Measurements from ENCODE around the gene ACTA2. TPM values are rescaled to one million over a fixed set of nuclear protein-coding genes. Genes with fewer than 3 reads are reported as not detected.

The ACTA2 gene
- polyA plus RNA-seq, 3 donors = 37.2 to 242 (median 231) TPM

DNA sequence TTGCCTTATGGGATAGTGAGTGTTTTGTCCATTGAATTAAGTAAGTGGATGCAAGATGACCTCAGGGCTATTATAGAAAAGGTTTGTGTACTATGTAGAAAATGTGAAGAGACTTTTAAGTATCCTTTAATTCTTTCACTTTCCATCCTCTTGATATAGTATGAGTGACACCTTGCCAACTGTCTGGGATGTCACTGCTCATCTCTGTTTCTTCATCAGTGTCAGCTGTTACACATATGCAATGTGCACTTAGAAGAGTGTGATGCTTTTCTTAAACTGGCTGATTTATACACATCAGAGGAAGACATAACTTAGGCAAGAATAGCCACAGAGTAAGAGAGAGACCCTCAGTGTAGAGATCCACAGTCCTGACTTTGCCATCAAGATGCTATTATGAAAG is 8.7 kb upstream of the ACTA2 start:
- H3K27ac ChIP-seq (ENCODE audit: low read depth, low read length) = no peak overlapping the region

DNA sequence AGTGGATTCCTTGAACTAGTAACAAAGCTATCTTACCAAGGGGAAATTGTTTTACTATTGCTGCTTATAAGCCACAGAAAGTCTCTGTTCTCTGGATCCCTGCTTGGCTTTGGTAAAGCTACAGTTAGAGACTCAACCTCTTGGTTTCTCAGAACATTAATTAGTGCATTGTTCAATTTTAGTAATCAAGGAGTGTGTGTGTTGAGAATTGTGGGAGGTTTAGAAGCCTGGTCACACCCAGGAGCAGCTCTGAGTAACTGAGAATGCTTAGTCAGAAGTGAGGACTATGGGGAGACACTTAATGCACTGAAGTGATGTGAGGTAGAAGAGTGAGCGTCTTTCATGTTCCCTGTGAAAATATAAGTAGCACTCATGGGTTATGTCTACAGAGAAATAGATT is 8.2 kb upstream of the ACTA2 start:
- no peak overlapping the region for H3K27ac ChIP-seq (ENCODE audit: low read depth, low read length)
- WGBS, 3 donors = 88 to 96% (median 96%) methylated on average over 1 of the region's 1 CpG

DNA sequence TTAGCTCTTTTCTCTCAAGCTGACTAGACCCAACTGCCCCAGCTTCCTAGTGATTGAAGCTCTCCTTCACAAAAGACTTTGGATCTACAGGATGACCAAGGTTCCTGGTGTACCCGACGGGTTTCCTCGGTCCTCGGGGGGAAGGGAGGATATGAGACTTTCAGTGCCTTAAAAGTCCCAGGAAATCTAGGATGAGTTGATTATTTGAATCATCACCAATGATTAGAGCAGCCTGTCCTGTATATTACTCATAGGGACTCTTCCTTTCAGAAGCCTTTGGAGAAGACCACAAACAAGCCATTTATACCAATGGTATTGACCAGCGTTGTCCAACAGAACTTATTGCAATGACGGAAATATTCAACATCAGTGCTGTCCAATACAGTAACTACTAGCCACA is 6.1 kb upstream of the ACTA2 start:
- 96 to 98% (median 97%) methylated on average over 6 of the region's 6 CpGs for WGBS, 3 donors

DNA sequence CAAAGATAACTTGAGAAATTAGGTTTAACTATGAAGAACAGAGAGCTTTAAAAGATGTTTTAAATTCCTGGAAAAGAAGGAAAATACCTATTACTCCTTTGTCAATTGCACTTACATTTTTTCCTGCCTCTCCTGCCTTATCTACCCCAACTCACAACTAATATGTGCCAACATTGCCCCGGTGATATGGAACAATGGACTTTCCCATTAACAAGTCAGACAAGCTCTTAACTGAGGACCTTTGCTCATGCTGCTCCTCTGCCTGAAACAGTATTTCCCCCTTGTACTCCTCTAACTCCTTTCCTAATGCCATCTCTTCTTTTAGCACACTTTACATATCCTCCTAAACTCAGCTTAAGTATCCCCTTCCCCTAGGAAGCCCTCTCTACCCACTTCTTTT is 4.8 kb upstream of the ACTA2 start:
- WGBS, 3 donors = 12 to 94% (median 88%) methylated on average over 1 of the region's 1 CpG
- no peak overlapping the region for H3K27ac ChIP-seq (ENCODE audit: low read depth, low read length)

More for the DNA sequence above, 6.1 kb upstream of the ACTA2 start:
- no peak overlapping the region for H3K27ac ChIP-seq (ENCODE audit: low read depth, low read length)

DNA sequence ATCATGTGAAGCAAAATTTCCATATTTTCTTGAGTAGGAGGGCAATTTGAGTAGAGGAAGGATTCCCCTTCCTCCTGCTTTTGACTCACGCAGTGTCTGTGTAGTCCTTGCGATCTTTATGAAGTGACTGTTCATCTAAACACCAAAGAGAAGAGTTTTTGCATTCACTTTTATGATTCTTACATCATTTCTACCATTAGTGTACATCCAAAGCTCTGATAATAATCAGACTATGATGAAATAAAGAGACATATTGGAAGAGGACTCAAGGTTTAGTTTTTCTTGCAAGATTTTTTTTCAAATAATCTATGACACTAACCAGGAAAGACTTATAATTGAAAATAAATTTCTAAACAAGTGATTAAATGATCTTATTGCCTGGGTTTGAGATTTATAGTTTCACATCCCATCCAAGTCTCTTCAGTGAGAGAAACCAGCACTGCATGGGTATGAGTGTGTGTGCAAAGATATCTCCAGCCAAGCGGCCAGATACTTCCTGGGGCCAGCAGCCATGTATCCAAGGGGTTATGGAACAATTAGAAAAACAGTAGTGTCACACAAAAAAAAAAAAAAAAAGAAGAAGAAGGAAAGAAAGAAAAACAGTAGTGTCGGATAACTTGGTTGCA is 2.0 kb upstream of the ACTA2 start:
- H3K27ac ChIP-seq (ENCODE audit: low read depth, low read length) = no peak overlapping the region
- 93 to 94% (median 94%) methylated on average over 4 of the region's 4 CpGs for WGBS, 3 donors

DNA sequence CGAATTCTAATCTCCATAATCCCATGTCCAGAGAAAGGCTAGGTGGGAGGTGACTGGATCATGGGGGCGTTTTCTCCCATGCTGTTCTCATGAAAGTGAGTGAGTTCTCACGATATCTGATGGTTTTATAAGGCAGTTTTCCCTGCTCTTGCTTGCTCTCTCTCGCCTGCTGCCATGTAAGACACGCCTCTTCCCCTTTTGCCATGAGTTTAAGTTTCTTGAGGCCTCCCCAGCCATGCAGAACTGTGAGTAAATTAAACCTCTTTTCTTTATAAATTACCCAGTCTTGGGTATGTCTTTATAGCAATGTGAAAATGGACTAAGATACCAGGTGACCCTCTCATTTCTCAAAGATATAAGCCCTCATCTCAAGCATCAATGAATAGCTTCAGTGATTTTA is 1.1 kb upstream of the ACTA2 start:
- no peak overlapping the region for H3K27ac ChIP-seq (ENCODE audit: low read depth, low read length)
- 86 to 89% (median 88%) methylated on average over 5 of the region's 5 CpGs for WGBS, 3 donors

DNA sequence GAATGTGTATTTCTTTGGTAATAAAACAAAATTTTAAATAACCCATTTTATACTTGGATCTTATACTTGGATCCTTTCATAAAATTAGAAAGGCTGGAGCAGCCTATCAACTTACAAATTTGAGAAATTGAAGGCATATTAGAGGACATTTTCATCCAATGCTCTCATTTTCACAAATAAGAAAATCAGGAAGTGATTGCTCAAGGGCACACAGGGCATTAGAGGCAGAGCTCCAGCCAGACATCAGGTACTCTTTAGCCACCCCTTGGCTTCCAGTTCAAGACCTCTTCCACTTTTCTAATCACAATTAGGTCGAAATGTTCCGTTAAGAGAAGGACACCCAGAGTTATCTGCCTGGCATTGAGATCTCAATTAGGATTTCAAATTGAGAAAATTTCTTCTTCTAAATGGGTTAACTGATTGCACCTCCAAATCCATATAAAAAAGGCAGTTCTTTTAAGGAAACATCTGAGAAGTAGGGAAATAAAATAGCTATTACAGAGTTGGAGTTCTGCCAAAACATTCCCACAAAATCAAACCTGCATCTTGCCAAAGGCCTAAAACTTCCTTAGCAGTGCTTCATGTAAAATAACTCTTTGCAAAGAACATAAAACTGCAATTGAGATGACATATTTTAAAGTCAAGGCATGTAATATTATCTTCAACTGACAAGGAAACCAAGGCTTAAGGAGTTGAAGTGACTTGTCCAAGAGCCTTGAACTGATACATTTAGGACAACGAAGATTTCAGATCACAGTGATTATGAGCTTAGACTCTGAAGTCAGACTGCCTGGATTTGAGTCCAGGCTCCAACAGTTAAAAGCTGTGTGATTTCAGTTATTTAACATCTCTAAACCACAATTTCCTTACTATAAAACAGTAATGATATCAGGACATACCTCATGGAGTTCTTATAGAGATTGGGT is 2.4 kb downstream of the ACTA2 start:
- 51 to 67% (median 54%) methylated on average over 3 of the region's 3 CpGs for WGBS, 3 donors
- no peak overlapping the region for H3K27ac ChIP-seq (ENCODE audit: low read depth, low read length)

DNA sequence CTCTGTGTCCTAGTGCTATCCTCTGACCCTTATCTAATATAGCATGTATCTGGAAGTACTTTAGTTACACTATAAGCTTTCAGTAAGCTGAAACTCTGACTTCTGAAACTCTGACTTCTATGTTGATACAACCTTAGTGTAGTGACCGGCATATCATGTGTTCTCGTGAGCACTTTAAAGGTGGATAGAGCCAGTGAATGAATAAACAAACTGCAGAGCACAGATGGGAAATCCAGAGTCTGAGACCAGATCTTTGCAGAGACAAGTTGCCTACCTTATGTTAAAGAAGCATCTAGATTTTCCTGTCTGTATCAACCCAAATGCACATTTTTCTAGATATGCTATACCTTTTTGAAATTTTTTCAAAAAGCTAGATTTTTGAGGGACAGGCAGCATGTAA is 3.5 kb downstream of the ACTA2 start:
- H3K27ac ChIP-seq (ENCODE audit: low read depth, low read length) = no peak overlapping the region
- WGBS, 3 donors = 81 to 88% (median 87%) methylated on average over 2 of the region's 2 CpGs

DNA sequence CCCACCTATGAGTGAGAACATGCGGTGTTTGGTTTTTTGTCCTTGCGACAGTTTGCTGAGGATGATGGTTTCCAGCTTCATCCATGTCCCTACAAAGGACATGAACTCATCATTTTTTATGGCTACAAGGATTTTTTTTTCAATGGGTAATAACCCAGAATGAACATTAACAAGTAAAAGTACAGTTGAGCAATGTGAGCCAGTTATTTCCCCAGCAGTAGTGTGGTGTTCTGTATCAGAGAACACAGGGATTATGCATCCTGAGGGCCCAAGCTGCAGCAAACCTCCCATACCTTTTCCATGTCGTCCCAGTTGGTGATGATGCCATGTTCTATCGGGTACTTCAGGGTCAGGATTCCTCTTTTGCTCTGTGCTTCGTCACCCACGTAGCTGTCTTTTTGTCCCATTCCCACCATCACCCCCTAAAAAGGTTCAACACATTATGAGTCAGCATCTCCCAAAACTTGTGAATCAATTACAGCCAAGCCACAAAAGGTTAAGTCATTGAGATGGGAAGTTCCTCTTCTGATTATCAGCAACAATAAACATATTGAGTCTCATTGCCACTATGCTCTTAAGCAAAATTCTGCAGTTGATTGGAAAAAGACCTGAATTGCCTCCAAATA is 5.5 kb downstream of the ACTA2 start:
- WGBS, 3 donors = 90 to 91% (median 91%) methylated on average over 5 to 6 of the region's 6 CpGs
- H3K27ac ChIP-seq (ENCODE audit: low read depth, low read length) = no peak overlapping the region

DNA sequence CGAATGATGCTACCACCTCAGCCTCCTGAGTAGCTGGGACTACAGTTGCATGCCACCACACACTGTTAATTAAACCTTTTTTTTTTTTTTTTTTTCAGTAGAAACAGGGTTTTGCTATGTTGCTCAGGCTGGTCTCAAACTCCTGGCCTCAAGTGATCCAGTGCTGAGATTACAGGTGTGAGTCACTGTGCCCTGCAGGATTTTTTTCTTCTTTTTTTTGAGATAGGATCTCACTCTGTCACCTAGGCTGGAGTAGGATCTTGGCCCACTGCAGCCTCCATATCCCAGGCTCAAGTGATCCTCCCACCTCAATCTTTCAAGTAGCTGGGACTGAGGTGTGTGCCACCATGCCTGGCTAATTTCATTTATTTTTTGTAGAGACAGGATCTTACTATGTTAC is 6.4 kb downstream of the ACTA2 start:
- WGBS, 3 donors = 93 to 100% (median 100%) methylated on average over 1 of the region's 1 CpG

DNA sequence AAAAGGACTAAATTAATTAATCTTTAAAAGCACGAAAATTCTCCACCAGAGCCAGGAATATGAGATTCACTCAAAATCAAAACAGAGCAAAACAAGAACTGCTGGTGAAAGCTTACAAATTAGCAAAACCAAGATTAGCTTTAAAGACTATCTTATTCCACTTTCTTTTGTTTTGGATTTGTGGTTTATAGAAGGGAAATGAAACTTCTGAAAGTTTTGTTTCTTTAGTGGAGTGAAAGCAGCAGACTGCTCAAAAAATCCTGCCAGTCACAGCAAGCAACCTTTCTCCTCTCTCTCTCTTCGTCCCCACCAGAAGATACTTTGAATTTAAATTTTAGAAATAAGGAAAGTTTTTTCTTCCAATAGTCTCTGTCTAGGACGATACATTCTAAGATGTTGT is 7.8 kb downstream of the ACTA2 start:
- 69 to 81% (median 71%) methylated on average over 3 of the region's 3 CpGs for WGBS, 3 donors
- H3K27ac ChIP-seq (ENCODE audit: low read depth, low read length) = no peak overlapping the region

More for the DNA sequence above, 6.4 kb downstream of the ACTA2 start:
- no peak overlapping the region for H3K27ac ChIP-seq (ENCODE audit: low read depth, low read length)

DNA sequence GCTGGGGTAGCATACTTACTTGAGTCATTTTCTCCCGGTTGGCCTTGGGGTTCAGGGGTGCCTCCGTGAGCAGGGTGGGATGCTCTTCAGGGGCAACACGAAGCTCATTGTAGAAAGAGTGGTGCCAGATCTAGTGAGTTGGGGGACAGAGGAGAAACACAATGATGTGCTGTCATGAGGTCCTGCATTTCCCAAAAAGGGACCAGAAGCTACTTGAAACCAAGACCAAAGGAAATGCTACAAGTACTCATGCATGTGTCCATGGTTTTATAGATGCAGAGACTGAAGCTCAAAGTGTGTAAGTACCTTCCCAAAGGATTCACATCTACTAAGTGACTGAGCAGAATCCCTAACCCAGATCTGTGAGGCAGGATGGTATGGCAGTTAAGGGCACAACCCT is 8.8 kb downstream of the ACTA2 start:
- WGBS, 3 donors = 90 to 96% (median 92%) methylated on average over 3 of the region's 3 CpGs

DNA sequence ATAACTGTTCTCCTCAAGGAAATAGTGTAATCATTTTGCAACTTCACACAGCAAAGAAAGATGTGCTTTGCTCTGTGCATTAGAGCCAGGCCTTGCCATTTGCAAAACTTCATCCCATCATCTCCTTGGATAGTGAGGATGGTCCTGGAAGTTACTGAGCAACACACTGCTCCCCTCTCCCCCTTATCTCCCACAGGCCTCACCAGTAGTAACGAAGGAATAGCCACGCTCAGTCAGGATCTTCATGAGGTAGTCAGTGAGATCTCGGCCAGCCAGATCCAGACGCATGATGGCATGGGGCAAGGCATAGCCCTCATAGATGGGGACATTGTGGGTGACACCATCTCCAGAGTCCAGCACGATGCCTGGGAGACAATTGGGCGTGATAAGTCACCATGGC is 11.5 kb downstream of the ACTA2 start:
- H3K27ac ChIP-seq (ENCODE audit: low read depth, low read length) = no peak overlapping the region
- 95 to 98% (median 95%) methylated on average over 6 of the region's 6 CpGs for WGBS, 3 donors

More for the DNA sequence above, 8.8 kb downstream of the ACTA2 start:
- H3K27ac ChIP-seq (ENCODE audit: low read depth, low read length) = no peak overlapping the region

DNA sequence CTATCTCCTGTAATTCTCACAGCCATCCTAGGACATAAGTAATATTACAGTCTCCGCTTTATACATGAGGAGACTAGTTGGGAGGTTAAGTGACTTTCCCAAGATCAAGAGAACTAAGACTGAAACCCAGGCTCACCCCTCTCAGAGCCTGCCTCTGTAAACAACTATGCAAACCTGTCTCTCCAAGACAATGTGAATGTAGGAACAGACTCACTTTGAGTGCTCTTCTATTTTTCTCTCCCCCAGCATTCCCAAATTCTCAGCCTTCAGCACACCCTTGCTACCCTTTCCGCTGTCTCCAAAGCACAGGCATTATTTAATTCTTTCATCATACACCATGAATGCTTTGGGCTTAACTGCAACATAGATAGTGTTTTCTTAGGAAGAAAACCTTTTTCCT is 13.6 kb downstream of the ACTA2 start:
- H3K27ac ChIP-seq (ENCODE audit: low read depth, low read length) = no peak overlapping the region

DNA sequence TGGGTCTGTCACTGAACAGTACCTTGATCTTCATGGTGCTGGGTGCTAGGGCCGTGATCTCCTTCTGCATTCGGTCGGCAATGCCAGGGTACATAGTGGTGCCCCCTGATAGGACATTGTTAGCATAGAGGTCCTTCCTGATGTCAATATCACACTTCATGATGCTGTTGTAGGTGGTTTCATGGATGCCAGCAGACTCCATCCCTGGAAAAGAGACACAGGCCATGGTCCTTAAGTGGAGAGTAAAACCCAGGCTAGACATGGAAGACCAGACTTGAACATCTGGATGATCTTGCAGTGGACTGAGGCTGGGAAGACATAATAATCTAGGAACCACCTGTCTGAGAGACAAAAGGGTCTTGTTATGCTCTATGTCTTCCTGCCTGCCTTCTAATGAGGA is 14.5 kb downstream of the ACTA2 start:
- H3K27ac ChIP-seq (ENCODE audit: low read depth, low read length) = no peak overlapping the region
- 89 to 96% (median 94%) methylated on average over 3 of the region's 3 CpGs for WGBS, 3 donors

More for the DNA sequence above, 13.6 kb downstream of the ACTA2 start:
- WGBS, 3 donors = 96 to 100% (median 100%) methylated on average over 2 of the region's 2 CpGs

DNA sequence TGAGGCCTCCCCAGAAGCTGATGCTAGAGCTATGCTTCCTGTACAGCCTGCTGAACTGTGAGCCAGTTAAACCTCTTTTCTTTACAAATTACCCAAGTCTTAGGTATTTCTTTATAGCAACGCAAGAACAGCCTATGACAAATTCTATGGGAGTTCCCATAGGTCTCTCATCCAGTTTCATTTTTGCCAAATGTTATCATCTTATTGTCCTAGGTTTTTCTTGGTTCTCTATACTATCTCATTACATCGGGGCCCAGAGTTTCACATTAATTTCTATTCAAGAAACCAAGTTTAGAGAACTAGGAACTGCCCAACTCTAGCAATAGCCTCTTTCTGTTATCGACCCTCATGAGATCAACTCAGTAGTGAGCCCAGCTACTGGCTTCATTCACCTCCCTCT is 15.9 kb downstream of the ACTA2 start:
- WGBS, 3 donors = 82 to 92% (median 86%) methylated on average over 3 of the region's 3 CpGs
- no peak overlapping the region for H3K27ac ChIP-seq (ENCODE audit: low read depth, low read length)

DNA sequence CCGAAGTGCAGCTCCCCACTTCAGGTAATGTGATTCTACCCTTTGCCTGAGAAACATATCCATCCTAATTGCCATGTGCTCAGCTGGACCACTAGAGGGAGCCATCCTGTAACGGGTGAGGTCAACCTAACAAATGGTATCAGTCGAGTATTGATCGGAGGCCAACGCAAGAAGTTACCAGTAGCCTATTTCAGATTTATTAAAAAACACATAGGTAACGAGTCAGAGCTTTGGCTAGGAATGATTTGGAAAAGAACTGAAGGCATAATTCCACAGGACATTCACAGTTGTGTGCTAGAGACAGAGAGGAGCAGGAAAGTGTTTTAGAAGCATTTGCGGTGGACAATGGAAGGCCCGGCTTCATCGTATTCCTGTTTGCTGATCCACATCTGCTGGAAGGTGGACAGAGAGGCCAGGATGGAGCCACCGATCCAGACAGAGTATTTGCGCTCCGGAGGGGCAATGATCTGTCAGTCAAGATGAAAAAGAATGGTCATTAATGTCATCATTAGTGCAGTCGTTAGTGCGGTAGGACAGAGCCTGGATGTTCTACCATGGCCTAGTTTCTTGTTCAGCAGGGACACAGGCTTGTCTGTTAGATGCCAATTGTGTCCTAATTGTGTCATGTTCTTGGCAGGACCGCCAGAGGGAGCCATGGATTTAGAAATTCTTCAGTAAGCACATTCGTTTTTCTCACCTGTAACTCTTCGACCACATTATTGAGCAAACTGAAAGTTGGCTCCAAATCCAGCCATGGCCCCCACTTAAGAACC is 17.5 kb downstream of the ACTA2 start:
- 25 to 37% (median 33%) methylated on average over 17 of the region's 17 CpGs for WGBS, 3 donors
- H3K27ac ChIP-seq (ENCODE audit: low read depth, low read length) = no peak overlapping the region

DNA sequence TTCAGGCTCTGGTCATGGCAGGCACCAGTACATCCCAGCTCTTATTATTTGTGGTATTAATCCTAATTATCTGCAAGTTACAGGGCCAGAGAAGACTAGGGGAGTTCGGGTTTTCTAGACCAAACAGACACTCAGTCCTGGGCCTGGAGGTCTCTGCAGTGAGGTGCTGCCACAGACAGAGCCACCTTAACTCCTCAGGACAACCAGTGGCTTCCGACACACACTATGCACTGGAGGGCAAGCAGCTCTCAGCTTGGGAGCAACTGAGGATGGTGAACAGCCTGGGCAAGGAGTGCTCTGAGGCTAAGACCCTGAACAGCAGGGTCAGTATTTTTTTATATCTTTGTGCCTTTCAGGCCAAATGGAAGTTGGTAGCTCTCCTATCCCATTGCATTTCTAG is 19.0 kb downstream of the ACTA2 start:
- no peak overlapping the region for H3K27ac ChIP-seq (ENCODE audit: low read depth, low read length)
- 81 to 87% (median 82%) methylated on average over 2 of the region's 2 CpGs for WGBS, 3 donors

Measured in adipose tissue (tissue), 3 donors.